ENCODE measurements around the gene FSTL4.

Gene FSTL4

GRCh38 chr5:133474851-133475590 lies 137.3 kb downstream of the FSTL4 start:
- no peak for DNase-seq

- DNase-seq: no peak
Measured at GRCh38 chr5:133473291-133473690, 139.1 kb downstream of the FSTL4 start.

GRCh38 chr5:133472829-133473228 lies 139.5 kb downstream of the FSTL4 start:
- no peak for DNase-seq

GRCh38 chr5:133471699-133472098 lies 140.6 kb downstream of the FSTL4 start:
- no peak for DNase-seq

- DNase-seq: peak in 1 of 2 donors; percentile 27
Measured at GRCh38 chr5:133470841-133471240, 141.5 kb downstream of the FSTL4 start.

GRCh38 chr5:133469846-133470245 lies 142.5 kb downstream of the FSTL4 start:
- no peak for DNase-seq

GRCh38 chr5:133469252-133469651 lies 143.1 kb downstream of the FSTL4 start:
- DNase-seq: no peak

- peak in 1 of 2 donors; percentile 67 for DNase-seq
Measured at GRCh38 chr5:133468596-133468995, 143.7 kb downstream of the FSTL4 start.

GRCh38 chr5:133467826-133468463 lies 144.4 kb downstream of the FSTL4 start:
- DNase-seq: no peak

GRCh38 chr5:133467335-133467779 lies 145.0 kb downstream of the FSTL4 start:
- DNase-seq: no peak

GRCh38 chr5:133466556-133467334 lies 145.6 kb downstream of the FSTL4 start:
- no peak for DNase-seq

- no peak for DNase-seq
Measured at GRCh38 chr5:133464013-133464412, 148.3 kb downstream of the FSTL4 start.

GRCh38 chr5:133461796-133462516 lies 150.4 kb downstream of the FSTL4 start:
- DNase-seq: no peak

- no peak for DNase-seq
Measured at GRCh38 chr5:133460172-133460758, 152.1 kb downstream of the FSTL4 start.

GRCh38 chr5:133459474-133460160 lies 152.7 kb downstream of the FSTL4 start:
- DNase-seq: no peak

- no peak for DNase-seq
Measured at GRCh38 chr5:133458435-133458834, 153.9 kb downstream of the FSTL4 start.

GRCh38 chr5:133457439-133458355 lies 154.6 kb downstream of the FSTL4 start:
- peak in 1 of 2 donors; percentile 7 for DNase-seq

- peak; percentile 68 to 85 for DNase-seq
Measured at GRCh38 chr5:133456933-133457402, 155.4 kb downstream of the FSTL4 start.

GRCh38 chr5:133455676-133456075 lies 156.7 kb downstream of the FSTL4 start:
- peak in 1 of 2 donors; percentile 4 for DNase-seq

- no peak for DNase-seq
Measured at GRCh38 chr5:133454442-133454841, 157.9 kb downstream of the FSTL4 start.

- no peak for DNase-seq
Measured at GRCh38 chr5:133453831-133454230, 158.5 kb downstream of the FSTL4 start.
